RWPE2 (cell line): ENCODE results near the gene PIP4K2A.

ENCODE experiments used
- ATAC-seq: fragments of 200-7000 bp; cut with Tn5 transposase; 3 replicates; pipeline ENCODE4 v1.9.1; 2021; ENCODE audit warnings: low read depth
- DNase-seq: peaks from one replicate; pipeline ENCODE4 v3.0.0-alpha.2; 2020; ENCODE audit warnings: low spot score
- H3K27ac ChIP-seq: fragments of 450-650 bp; 2 replicates; pipeline ENCODE4 v1.5.1; 2017; ENCODE audit warnings: mild to moderate bottlenecking; ENCODE audit not compliant: poor library complexity, severe bottlenecking
- H3K27me3 ChIP-seq: fragments of 250-450 bp; sonication (Bioruptor Pico); 2 replicates; pipeline ENCODE4 v1.5.1; 2021; ENCODE audit warnings: mild to moderate bottlenecking, moderate library complexity; ENCODE audit not compliant: insufficient read depth, poor library complexity, severe bottlenecking
- H3K36me3 ChIP-seq: fragments of 250-450 bp; sonication (Bioruptor Pico); 2 replicates; pipeline ENCODE4 v1.5.1; 2020; ENCODE audit warnings: low read depth, mild to moderate bottlenecking, moderate library complexity
- H3K4me1 ChIP-seq: fragments of 250-450 bp; sonication (Bioruptor Pico); 2 replicates; pipeline ENCODE4 v1.5.1; 2021; ENCODE audit warnings: mild to moderate bottlenecking, moderate library complexity; ENCODE audit not compliant: insufficient read depth, poor library complexity, severe bottlenecking
- H3K4me3 ChIP-seq: fragments of 250-450 bp; sonication (Bioruptor Pico); 2 replicates; pipeline ENCODE4 v1.5.1; 2021; ENCODE audit warnings: mild to moderate bottlenecking, moderate library complexity; ENCODE audit not compliant: severe bottlenecking
- H3K9me3 ChIP-seq: fragments of 250-450 bp; sonication (Bioruptor Pico); 2 replicates; pipeline ENCODE4 v1.5.1; 2021; ENCODE audit warnings: mild to moderate bottlenecking, moderate library complexity; ENCODE audit not compliant: severe bottlenecking
- TF ChIP-seq, protein P1 (sequence below): fragments of 450-650 bp; IDR thresholded peaks from one replicate; pipeline ENCODE4 v1.5.1; 2017; ENCODE audit warnings: mild to moderate bottlenecking, moderate library complexity; ENCODE audit not compliant: poor library complexity, severe bottlenecking

The PIP4K2A gene

DNA sequence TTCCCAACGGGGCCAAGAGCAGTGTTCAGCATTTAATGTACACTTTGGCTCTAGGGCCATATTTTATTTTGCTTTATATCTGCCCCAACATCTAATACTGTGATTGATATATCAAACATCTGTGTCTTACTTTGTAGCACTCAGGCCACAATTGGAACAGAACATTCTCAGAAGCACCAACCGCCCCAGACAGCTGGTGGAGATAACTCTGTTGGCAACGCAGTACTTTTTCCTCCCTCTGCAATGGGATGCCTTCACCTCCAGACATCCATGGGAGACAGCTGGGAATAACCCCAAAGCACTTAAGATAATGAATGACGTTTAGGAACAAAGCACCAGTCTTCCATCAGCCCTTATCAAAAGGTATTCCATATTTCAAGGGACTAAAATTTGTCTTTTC, 57.4 kb downstream of the PIP4K2A start:
- no peak for DNase-seq
- Histone ChIP-seq H3K27me3 (no peaks in the 10 kb centered on the region), H3K36me3 (no peaks in the 10 kb centered on the region), H3K9me3 (no peaks in the 10 kb centered on the region), H3K4me3 (no peak overlapping the region), H3K27ac (no peak overlapping the region), H3K4me1 (peaks cover 14% of the 10 kb centered on the region)
- ATAC-seq = no peak
- TF ChIP-seq, protein P1, sequence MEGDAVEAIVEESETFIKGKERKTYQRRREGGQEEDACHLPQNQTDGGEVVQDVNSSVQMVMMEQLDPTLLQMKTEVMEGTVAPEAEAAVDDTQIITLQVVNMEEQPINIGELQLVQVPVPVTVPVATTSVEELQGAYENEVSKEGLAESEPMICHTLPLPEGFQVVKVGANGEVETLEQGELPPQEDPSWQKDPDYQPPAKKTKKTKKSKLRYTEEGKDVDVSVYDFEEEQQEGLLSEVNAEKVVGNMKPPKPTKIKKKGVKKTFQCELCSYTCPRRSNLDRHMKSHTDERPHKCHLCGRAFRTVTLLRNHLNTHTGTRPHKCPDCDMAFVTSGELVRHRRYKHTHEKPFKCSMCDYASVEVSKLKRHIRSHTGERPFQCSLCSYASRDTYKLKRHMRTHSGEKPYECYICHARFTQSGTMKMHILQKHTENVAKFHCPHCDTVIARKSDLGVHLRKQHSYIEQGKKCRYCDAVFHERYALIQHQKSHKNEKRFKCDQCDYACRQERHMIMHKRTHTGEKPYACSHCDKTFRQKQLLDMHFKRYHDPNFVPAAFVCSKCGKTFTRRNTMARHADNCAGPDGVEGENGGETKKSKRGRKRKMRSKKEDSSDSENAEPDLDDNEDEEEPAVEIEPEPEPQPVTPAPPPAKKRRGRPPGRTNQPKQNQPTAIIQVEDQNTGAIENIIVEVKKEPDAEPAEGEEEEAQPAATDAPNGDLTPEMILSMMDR = no peak

DNA sequence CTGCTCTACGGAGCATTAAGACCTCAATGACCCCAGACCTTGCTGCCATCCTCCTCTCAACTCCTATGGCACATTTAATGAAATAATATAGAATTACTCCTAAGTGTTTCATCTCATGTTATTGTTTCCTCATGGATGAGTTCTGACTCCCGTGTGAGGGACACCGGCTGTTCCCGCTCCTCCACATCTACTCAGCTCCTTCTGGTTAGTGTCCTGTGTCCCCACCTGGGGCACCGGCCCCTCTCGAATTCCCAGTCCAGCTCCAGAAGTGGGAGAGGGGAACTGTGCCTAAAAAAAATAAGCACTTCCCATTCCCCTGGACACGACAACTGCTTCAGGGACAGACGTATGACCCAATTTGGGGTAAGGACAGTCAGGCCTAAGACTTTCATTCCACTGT, 58.3 kb downstream of the PIP4K2A start:
- Histone ChIP-seq H3K4me1 (peaks cover 14% of the 10 kb centered on the region), H3K27ac (no peak overlapping the region), H3K4me3 (no peak overlapping the region), H3K36me3 (no peaks in the 10 kb centered on the region), H3K9me3 (no peaks in the 10 kb centered on the region), H3K27me3 (no peaks in the 10 kb centered on the region)
- TF ChIP-seq, protein P1 = no peak
- DNase-seq (no peak), ATAC-seq (no peak)

DNA sequence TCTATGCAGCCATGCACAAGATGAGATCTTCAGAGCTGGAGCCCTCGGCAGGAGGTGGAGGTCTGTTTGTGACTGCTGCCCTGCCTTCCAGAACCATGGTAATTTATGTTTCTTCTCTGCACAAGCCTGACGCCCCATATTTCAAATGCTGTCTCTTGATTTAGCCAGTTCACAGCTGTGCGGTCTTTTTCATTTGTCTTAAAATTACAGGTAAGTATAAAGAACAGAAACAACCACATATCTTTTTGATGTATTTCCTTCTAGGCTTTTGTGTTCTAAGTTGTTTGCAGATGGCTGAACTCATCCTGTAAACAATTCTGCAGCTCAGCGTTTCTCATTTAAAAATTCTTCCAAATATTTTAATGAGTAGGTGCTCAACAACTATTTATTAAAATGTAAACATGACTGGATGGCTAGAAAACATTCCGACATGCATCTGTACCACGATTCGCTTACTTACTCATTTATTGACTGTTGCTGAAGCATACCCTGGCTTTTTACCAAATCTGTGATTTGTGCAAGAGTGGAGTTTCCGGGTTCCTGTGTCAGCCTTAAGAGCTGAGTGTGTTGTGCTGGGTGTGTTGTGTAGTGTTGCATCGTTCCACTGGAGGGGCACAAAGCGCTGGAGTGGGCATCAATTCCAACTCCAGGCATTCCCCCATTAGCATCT, 58.9 kb downstream of the PIP4K2A start:
- DNase-seq (no peak), ATAC-seq (peak; percentile 82)
- no peak overlapping the region for H3K27ac ChIP-seq
- H3K36me3 ChIP-seq = no peaks in the 10 kb centered on the region
- H3K4me3 ChIP-seq = no peak overlapping the region
- no peaks in the 10 kb centered on the region for H3K9me3 ChIP-seq
- no peaks in the 10 kb centered on the region for H3K27me3 ChIP-seq
- peaks cover 11% of the 10 kb centered on the region for H3K4me1 ChIP-seq
- TF ChIP-seq, protein P1 = no peak

DNA sequence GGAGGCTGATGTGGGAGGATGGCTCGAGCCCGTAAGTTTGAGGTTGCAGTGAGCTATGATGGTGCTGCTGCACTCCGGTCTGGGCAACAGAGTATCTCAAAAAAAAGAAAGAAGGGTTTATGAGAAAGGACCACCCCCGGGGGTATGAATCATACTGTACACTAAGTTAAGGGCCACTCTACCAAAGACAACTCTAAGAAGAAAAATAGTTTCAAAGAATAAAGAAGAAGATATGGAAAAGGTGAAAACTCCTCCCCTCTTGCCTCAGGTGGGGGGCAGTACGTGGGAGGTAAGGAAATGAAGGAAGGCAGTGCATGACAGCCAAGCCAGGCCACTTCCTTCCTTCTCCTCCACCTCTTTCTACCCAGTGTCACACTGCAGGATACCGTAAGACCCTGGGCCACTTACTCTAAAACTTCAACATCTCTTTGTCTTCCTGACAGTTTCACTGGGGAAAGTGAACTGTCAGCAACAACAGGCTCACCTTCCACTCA, 61.3 kb downstream of the PIP4K2A start:
- Histone ChIP-seq H3K36me3 (no peaks in the 10 kb centered on the region), H3K27me3 (no peaks in the 10 kb centered on the region), H3K4me3 (no peak overlapping the region), H3K27ac (no peak overlapping the region), H3K9me3 (no peaks in the 10 kb centered on the region), H3K4me1 (peaks cover 11% of the 10 kb centered on the region)
- ATAC-seq (no peak), DNase-seq (no peak)
- TF ChIP-seq, protein P1 = no peak

DNA sequence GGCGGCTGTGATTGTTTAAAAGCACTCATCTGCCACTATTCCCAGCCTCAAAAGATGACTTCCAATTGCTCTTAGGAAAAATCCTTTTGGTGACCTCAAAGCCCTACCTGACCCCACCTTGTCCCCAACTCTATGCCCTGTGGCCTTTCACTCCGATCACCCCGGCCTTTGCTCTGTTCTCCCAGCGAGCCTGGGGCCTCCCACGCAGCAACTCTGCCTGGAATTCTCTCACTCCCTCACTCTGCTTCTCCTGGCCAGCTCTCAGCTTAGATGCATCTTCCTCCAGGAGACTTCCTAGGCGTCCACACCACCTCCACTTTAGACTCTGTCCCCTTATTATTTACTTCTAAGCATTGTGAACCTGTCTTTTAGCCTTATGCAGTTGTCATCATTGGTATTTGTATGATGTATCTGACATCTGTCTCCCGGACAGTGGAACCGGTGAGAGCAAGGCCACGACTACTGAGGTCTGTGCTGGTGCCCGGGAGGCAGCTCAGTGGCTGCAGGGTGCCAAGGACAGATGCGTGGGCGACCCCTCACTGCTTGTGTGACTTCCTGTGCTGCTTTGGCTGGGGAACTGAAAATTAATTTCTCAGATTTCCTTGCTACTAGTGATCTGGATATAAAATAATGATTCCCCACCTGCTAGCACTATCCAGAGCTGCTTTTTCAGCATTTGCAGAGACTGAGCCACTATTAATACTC, 63.0 kb downstream of the PIP4K2A start:
- no peak for DNase-seq
- no peaks in the 10 kb centered on the region for H3K9me3 ChIP-seq
- no peak overlapping the region for H3K4me3 ChIP-seq
- TF ChIP-seq, protein P1 = no peak
- no peaks in the 10 kb centered on the region for H3K36me3 ChIP-seq
- no peak for ATAC-seq
- H3K27me3 ChIP-seq = no peaks in the 10 kb centered on the region
- H3K27ac ChIP-seq = no peak overlapping the region
- peaks cover 11% of the 10 kb centered on the region for H3K4me1 ChIP-seq
